HepG2 (cell line): ENCODE measurements around the gene AMDHD1. TPM values are rescaled to one million over a fixed set of nuclear protein-coding genes. Genes with fewer than 3 reads are reported as not detected.

Experiments
- ATRX ChIP-seq: sonication (generic); formaldehyde crosslinking; IDR thresholded peaks from 2 replicates; pipeline ENCODE4 v1.4.0; 2020; ENCODE audit warnings: missing genetic modification reagents, borderline replicate concordance
- FOXK1 ChIP-seq: sonication (generic); formaldehyde crosslinking; IDR thresholded peaks from 2 replicates; pipeline ENCODE4 v1.4.0; 2020; ENCODE audit warnings: low read depth, missing genetic modification reagents, borderline replicate concordance
- HMG20A ChIP-seq: IDR thresholded peaks from 2 replicates; pipeline ENCODE4 v1.6.1; 2016; ENCODE audit warnings: borderline replicate concordance
- KDM2A ChIP-seq: sonication (generic); formaldehyde crosslinking; IDR thresholded peaks from 2 replicates; pipeline ENCODE4 v1.4.0; 2020; ENCODE audit warnings: low read depth, missing genetic modification reagents, borderline replicate concordance
- NFKBIZ ChIP-seq: IDR thresholded peaks from 2 replicates; pipeline ENCODE4 v1.6.1; 2018; ENCODE audit warnings: missing genetic modification reagents, missing compliant biosample characterization
- PHF21A ChIP-seq: sonication (generic); formaldehyde crosslinking; IDR thresholded peaks from 2 replicates; pipeline ENCODE4 v1.5.0; 2020; ENCODE audit warnings: mild to moderate bottlenecking, missing genetic modification reagents
- PPARG ChIP-seq: conservative IDR thresholded peaks from 2 replicates; pipeline ENCODE4 v1.6.1; 2016; ENCODE audit warnings: missing biosample characterization, missing genetic modification reagents
- SSRP1 ChIP-seq: IDR thresholded peaks from 2 replicates; pipeline ENCODE4 v1.6.1; 2016; ENCODE audit warnings: control low read depth
- ZMYM3 ChIP-seq: sonication (generic); formaldehyde crosslinking; IDR thresholded peaks from 2 replicates; pipeline ENCODE4 v1.5.1; 2020; ENCODE audit warnings: mild to moderate bottlenecking, missing genetic modification reagents
- ZNF335 ChIP-seq: sonication (generic); formaldehyde crosslinking; IDR thresholded peaks from 2 replicates; pipeline ENCODE4 v1.4.0; 2020; ENCODE audit warnings: missing genetic modification reagents
- polyA plus RNA-seq, 8 experiments: library from polyadenylated mRNA; depleted of rRNA in 3 of 8; stranded (reverse) in 7 of 8; unstranded in 1 of 8; fragments of >200 nt; fragmentation: Illumina TruSeq in 4 of 8; extraction: Trizol in 4 of 8; gene quantifications; 2 replicates each; pipeline versions ENCODE4 v1.2.1 to v1.2.3, GENCODE V29; 2011 to 2016; ENCODE audit warnings: low read depth in 4 of 8, missing spikeins in 1 of 8, mixed read lengths in 1 of 8; ENCODE audit not compliant: insufficient read depth in 1 of 8
- total RNA-seq, 5 experiments: library from RNA; depleted of rRNA; stranded (reverse); fragments of >200 nt; fragmentation: Illumina TruSeq; extraction: Trizol; gene quantifications; 2 replicates each; pipeline ENCODE4 v1.2.3, GENCODE V29; 2016; ENCODE audit warnings: low read depth in 1 of 5
- TF ChIP-seq, protein P1 (sequence below): sonication (generic); formaldehyde crosslinking; IDR thresholded peaks from 2 replicates; pipeline ENCODE4 v1.4.0; 2020; ENCODE audit warnings: mild to moderate bottlenecking, missing genetic modification reagents, borderline replicate concordance
- TF ChIP-seq, protein P2 (sequence below): sonication (generic); formaldehyde crosslinking; IDR thresholded peaks from 2 replicates; pipeline ENCODE4 v1.4.0; 2020; ENCODE audit warnings: missing genetic modification reagents
- TF ChIP-seq, protein P3 (sequence below): sonication (generic); formaldehyde crosslinking; IDR thresholded peaks from 2 replicates; pipeline ENCODE4 v1.5.1; 2020; ENCODE audit warnings: missing genetic modification reagents, mild to moderate bottlenecking, borderline replicate concordance
- TF ChIP-seq, protein P4 (sequence below): sonication (generic); formaldehyde crosslinking; IDR thresholded peaks from 2 replicates; pipeline ENCODE4 v1.4.0; 2020; ENCODE audit warnings: missing genetic modification reagents
- TF ChIP-seq, protein P5 (sequence below): sonication (generic); formaldehyde crosslinking; IDR thresholded peaks from 2 replicates; pipeline ENCODE4 v1.4.0; 2020; ENCODE audit warnings: missing genetic modification reagents, borderline replicate concordance

Gene AMDHD1
- total and polyA plus RNA-seq, 2 of the 13 experiments (the other 11 are each of a cell fraction or from before 2014, with no cell fraction given) = 6.5 to 29.6 TPM

DNA sequence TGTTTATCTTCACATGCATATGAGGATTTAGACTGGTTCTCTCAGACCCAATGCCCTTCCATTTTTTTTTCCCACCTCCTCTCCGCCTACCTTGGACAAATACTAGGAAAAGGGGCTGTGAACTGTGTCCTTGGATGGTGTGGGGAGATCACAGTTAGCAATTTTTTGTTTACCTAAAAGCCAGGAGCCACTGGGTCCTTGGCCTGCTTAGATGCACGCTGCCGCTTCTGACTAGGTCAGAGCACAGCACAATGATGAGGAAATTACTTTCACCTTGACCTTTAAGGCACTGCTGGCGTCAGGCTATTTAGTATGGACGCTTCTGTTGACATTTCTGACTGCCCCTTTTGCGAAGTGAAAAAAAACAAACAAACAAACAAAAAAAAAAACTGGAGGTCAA is 2.6 kb upstream of the AMDHD1 start (continued):
- TF ChIP-seq ATRX (CRISPR knock-in tag) (no peak), ZNF335 (CRISPR knock-in tag) (peak; percentile 35; the same call in 1 of the 2 replicates), PHF21A (CRISPR knock-in tag) (peak; percentile 94), FOXK1 (CRISPR knock-in tag) (peak; percentile 91; the same call in 1 of the 2 replicates), PPARG (CRISPR knock-in tag) (peak; percentile 89), NFKBIZ (CRISPR knock-in tag) (0 out of 2 replicates have a peak, but pooled peaks have one; percentile 47), ZMYM3 (CRISPR knock-in tag) (peak; percentile 49; the same call in 1 of the 2 replicates), HMG20A (CRISPR knock-in tag) (peak; percentile 95), SSRP1 (CRISPR knock-in tag) (no peak), KDM2A (CRISPR knock-in tag) (peak; percentile 56)
- TF ChIP-seq, protein P1, sequence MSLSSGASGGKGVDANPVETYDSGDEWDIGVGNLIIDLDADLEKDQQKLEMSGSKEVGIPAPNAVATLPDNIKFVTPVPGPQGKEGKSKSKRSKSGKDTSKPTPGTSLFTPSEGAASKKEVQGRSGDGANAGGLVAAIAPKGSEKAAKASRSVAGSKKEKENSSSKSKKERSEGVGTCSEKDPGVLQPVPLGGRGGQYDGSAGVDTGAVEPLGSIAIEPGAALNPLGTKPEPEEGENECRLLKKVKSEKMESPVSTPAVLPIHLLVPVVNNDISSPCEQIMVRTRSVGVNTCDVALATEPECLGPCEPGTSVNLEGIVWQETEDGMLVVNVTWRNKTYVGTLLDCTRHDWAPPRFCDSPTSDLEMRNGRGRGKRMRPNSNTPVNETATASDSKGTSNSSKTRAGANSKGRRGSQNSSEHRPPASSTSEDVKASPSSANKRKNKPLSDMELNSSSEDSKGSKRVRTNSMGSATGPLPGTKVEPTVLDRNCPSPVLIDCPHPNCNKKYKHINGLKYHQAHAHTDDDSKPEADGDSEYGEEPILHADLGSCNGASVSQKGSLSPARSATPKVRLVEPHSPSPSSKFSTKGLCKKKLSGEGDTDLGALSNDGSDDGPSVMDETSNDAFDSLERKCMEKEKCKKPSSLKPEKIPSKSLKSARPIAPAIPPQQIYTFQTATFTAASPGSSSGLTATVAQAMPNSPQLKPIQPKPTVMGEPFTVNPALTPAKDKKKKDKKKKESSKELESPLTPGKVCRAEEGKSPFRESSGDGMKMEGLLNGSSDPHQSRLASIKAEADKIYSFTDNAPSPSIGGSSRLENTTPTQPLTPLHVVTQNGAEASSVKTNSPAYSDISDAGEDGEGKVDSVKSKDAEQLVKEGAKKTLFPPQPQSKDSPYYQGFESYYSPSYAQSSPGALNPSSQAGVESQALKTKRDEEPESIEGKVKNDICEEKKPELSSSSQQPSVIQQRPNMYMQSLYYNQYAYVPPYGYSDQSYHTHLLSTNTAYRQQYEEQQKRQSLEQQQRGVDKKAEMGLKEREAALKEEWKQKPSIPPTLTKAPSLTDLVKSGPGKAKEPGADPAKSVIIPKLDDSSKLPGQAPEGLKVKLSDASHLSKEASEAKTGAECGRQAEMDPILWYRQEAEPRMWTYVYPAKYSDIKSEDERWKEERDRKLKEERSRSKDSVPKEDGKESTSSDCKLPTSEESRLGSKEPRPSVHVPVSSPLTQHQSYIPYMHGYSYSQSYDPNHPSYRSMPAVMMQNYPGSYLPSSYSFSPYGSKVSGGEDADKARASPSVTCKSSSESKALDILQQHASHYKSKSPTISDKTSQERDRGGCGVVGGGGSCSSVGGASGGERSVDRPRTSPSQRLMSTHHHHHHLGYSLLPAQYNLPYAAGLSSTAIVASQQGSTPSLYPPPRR (CRISPR knock-in tag) = peak; percentile 98
- TF ChIP-seq, protein P2, sequence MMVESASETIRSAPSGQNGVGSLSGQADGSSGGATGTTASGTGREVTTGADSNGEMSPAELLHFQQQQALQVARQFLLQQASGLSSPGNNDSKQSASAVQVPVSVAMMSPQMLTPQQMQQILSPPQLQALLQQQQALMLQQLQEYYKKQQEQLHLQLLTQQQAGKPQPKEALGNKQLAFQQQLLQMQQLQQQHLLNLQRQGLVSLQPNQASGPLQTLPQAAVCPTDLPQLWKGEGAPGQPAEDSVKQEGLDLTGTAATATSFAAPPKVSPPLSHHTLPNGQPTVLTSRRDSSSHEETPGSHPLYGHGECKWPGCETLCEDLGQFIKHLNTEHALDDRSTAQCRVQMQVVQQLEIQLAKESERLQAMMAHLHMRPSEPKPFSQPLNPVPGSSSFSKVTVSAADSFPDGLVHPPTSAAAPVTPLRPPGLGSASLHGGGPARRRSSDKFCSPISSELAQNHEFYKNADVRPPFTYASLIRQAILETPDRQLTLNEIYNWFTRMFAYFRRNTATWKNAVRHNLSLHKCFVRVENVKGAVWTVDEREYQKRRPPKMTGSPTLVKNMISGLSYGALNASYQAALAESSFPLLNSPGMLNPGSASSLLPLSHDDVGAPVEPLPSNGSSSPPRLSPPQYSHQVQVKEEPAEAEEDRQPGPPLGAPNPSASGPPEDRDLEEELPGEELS (CRISPR knock-in tag) = peak; percentile 100
- TF ChIP-seq, protein P3, sequence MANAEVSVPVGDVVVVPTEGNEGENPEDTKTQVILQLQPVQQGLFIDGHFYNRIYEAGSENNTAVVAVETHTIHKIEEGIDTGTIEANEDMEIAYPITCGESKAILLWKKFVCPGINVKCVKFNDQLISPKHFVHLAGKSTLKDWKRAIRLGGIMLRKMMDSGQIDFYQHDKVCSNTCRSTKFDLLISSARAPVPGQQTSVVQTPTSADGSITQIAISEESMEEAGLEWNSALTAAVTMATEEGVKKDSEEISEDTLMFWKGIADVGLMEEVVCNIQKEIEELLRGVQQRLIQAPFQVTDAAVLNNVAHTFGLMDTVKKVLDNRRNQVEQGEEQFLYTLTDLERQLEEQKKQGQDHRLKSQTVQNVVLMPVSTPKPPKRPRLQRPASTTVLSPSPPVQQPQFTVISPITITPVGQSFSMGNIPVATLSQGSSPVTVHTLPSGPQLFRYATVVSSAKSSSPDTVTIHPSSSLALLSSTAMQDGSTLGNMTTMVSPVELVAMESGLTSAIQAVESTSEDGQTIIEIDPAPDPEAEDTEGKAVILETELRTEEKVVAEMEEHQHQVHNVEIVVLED (CRISPR knock-in tag) = peak; percentile 21; the same call in 1 of the 2 replicates
- TF ChIP-seq, protein P4, sequence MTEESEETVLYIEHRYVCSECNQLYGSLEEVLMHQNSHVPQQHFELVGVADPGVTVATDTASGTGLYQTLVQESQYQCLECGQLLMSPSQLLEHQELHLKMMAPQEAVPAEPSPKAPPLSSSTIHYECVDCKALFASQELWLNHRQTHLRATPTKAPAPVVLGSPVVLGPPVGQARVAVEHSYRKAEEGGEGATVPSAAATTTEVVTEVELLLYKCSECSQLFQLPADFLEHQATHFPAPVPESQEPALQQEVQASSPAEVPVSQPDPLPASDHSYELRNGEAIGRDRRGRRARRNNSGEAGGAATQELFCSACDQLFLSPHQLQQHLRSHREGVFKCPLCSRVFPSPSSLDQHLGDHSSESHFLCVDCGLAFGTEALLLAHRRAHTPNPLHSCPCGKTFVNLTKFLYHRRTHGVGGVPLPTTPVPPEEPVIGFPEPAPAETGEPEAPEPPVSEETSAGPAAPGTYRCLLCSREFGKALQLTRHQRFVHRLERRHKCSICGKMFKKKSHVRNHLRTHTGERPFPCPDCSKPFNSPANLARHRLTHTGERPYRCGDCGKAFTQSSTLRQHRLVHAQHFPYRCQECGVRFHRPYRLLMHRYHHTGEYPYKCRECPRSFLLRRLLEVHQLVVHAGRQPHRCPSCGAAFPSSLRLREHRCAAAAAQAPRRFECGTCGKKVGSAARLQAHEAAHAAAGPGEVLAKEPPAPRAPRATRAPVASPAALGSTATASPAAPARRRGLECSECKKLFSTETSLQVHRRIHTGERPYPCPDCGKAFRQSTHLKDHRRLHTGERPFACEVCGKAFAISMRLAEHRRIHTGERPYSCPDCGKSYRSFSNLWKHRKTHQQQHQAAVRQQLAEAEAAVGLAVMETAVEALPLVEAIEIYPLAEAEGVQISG (CRISPR knock-in tag) = peak; percentile 73
- TF ChIP-seq, protein P5, sequence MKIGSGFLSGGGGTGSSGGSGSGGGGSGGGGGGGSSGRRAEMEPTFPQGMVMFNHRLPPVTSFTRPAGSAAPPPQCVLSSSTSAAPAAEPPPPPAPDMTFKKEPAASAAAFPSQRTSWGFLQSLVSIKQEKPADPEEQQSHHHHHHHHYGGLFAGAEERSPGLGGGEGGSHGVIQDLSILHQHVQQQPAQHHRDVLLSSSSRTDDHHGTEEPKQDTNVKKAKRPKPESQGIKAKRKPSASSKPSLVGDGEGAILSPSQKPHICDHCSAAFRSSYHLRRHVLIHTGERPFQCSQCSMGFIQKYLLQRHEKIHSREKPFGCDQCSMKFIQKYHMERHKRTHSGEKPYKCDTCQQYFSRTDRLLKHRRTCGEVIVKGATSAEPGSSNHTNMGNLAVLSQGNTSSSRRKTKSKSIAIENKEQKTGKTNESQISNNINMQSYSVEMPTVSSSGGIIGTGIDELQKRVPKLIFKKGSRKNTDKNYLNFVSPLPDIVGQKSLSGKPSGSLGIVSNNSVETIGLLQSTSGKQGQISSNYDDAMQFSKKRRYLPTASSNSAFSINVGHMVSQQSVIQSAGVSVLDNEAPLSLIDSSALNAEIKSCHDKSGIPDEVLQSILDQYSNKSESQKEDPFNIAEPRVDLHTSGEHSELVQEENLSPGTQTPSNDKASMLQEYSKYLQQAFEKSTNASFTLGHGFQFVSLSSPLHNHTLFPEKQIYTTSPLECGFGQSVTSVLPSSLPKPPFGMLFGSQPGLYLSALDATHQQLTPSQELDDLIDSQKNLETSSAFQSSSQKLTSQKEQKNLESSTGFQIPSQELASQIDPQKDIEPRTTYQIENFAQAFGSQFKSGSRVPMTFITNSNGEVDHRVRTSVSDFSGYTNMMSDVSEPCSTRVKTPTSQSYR (CRISPR knock-in tag) = peak; percentile 23; the same call in 1 of the 2 replicates
